GM18951 (cell line): ENCODE data around the gene ASTL.
A peak's percentile ranks its signal among the peaks of the same experiment; 100 is the strongest.

Experiments used
- POLR2A ChIP-seq: IDR thresholded peaks from 4 replicates; pipeline ENCODE4 v1.6.1; 2011; ENCODE audit warnings: mild to moderate bottlenecking; ENCODE audit not compliant: insufficient read length, insufficient read depth; ENCODE audit errors: extremely low read depth
- in situ Hi-C: fragments of 300-500 bp; cut with MboI; formaldehyde crosslinking; loops from one replicate; pipeline ENCODE4 v1.12.0; 2022; ENCODE audit warnings: low sequenced_read_pairs, mixed read lengths, inconsistent platforms; ENCODE audit not compliant: unreplicated experiment

Gene ASTL

GRCh38 chr2:96154506-96155380 lies 16.4 kb upstream of the ASTL start:
- TF ChIP-seq POLR2A: no peak
- in situ Hi-C loops: no loop called here

- in situ Hi-C loops: no loop called here
- TF ChIP-seq POLR2A: no peak
These were observed 15.7 kb upstream of the ASTL start for GRCh38 chr2:96153991-96154431.

GRCh38 chr2:96153291-96153713 lies 15.0 kb upstream of the ASTL start:
- TF ChIP-seq POLR2A: no peak
- in situ Hi-C loops: no loop called here

- in situ Hi-C loops: no loop called here
These were observed 14.2 kb upstream of the ASTL start for GRCh38 chr2:96152304-96153161.

GRCh38 chr2:96151595-96152303 lies 13.4 kb upstream of the ASTL start:
- TF ChIP-seq POLR2A: no peak
- in situ Hi-C loops: no loop called here

More at GRCh38 chr2:96152304-96153161, 14.2 kb upstream of the ASTL start:
- TF ChIP-seq POLR2A: no peak

- in situ Hi-C loops: no loop called here
- no peak for TF ChIP-seq POLR2A
These were observed 12.7 kb upstream of the ASTL start for GRCh38 chr2:96150791-96151594.

- no peak for TF ChIP-seq POLR2A
- in situ Hi-C loops: no loop called here
These were observed 11.8 kb upstream of the ASTL start for GRCh38 chr2:96150007-96150640.

- TF ChIP-seq POLR2A: peak; percentile 40
- in situ Hi-C loops: no loop called here
These were observed 10.3 kb upstream of the ASTL start for GRCh38 chr2:96148410-96149217.

GRCh38 chr2:96147593-96148201 lies 9.4 kb upstream of the ASTL start:
- no peak for TF ChIP-seq POLR2A
- in situ Hi-C loops: no loop called here

- in situ Hi-C loops: no loop called here
- TF ChIP-seq POLR2A: no peak
These were observed 8.7 kb upstream of the ASTL start for GRCh38 chr2:96146881-96147592.
